HG02840 (cell line): ENCODE results near the gene SNTN.
"Not testable (repeated sequence)": the region's sequence is repeated elsewhere in the genome, so short reads cannot be mapped to it uniquely, and the experiment has no call there.

ENCODE experiments used
- ATAC-seq: cut with Tn5 transposase; IDR thresholded peaks from one replicate; pipeline ENCODE4 v1.9.1; 2021; ENCODE audit warnings: mild to moderate bottlenecking, moderate library complexity, moderate number of reproducible peaks; ENCODE audit not compliant: unreplicated experiment, low FRiP score

SNTN gene

GRCh38 chr3:63652066-63652725, at the start of gene SNTN:
Gene SNTN, plus strand, starts transcription at chr3:63652675. Its CDS starts 13 bp downstream, at chr3:63652688.
- ATAC-seq = no peak

GRCh38 chr3:63607716-63608115, 44.8 kb upstream of the SNTN start:
- ATAC-seq = no peak

DNA sequence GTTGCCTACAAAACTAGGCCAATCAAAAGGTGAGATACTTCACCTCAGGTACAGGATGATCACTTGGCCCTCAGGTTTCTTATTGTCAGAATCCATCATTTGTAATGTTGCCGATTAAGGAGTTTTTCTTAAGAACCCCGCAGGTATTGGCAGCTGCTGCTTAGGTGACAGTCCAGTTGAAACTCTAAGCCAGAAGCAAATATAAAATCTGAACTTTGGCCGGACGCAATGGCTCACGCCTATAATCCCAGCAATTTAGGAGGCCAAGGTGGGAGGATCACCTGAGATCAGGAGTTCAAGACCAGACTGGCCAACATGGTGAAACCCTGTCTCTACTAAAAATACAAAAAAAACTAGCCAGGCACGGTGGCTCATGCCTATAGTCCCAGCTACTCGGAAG, 43.1 kb upstream of the SNTN start:
- no peak for ATAC-seq

- ATAC-seq = no peak
Measured at GRCh38 chr3:63609834-63610233, 42.6 kb upstream of the SNTN start.

- ATAC-seq = no peak
Measured at GRCh38 chr3:63611382-63611781, 41.1 kb upstream of the SNTN start.

DNA sequence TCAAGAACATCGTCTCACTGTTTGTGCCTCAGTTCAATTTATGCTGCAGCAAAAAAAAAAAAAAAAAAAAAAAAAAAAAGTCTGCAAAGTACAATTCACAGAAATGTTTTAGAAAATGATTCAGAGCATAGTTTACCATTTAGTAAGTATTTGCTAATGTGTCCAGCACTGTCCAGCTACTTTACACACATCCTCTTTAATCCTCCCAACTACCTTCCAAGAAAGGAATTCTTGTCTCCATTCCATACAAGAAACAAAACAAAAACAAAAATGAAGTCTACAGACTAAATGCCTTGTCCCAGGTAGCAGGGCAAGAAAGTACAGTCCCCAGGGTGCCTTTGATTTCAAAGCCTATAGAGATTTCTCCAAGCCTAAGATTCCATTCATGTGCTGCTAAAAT, 38.9 kb upstream of the SNTN start:
- ATAC-seq = no peak

- no peak for ATAC-seq
Measured at GRCh38 chr3:63617391-63617790, 35.1 kb upstream of the SNTN start.

- ATAC-seq = no peak
Measured at GRCh38 chr3:63624941-63625560, 27.4 kb upstream of the SNTN start.

DNA sequence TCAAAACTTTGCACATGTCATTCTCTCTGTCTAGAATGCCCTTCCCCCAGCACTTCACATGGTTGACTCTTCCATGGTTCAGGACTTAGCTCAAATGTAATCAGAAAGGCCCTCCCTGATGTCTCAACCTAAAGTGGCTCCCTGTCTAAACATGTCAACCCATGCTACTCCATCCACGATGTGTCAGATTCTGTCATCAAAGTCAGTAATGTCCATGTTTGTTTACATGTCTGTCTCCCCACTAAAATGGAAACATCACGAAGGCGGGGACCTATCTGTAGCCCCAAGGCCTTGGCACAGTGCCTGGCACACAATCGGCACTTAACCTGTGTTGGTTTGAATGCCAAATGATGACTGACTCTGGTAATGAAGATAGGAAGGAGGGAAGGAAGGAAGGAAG, 20.8 kb upstream of the SNTN start:
- no peak for ATAC-seq

DNA sequence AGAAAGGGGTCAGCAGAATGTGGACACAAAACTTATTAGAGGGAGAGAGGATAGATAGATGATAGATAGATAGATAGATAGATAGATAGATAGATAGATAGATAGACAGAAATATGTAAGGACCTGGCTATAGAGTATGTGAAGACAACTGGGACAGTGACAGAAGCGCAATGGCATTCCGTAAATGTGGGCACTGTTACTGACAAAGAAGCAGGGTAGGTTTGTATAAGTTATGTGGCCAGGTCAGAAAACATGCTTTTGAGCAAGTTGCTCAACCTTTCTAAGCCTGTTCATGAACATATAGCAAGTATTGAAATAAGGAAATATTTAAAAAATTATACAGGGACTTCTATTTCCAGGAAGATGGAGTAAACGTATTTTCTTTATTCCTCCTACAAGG, 17.3 kb upstream of the SNTN start:
- ATAC-seq = no peak

DNA sequence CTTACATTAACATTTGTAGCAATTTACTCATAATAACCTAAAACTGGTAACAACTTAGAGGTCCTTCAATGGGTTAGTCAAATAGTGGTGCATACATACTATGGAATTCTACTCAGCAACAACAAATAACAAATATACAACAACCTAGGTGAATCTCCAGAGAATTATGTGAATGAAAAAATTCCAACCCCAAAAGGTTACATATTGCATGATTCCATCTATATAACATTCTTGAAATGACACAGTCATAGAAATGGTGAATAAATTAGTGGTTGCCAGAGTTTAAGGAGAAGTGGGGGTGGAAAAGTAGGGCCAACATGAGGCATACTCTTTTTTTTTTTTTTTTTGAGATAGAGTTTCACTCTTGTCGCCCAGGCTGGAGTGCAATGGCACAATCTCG, 12.7 kb upstream of the SNTN start:
- ATAC-seq = no peak

GRCh38 chr3:63642488-63642887, 10.0 kb upstream of the SNTN start:
- ATAC-seq = no peak

DNA sequence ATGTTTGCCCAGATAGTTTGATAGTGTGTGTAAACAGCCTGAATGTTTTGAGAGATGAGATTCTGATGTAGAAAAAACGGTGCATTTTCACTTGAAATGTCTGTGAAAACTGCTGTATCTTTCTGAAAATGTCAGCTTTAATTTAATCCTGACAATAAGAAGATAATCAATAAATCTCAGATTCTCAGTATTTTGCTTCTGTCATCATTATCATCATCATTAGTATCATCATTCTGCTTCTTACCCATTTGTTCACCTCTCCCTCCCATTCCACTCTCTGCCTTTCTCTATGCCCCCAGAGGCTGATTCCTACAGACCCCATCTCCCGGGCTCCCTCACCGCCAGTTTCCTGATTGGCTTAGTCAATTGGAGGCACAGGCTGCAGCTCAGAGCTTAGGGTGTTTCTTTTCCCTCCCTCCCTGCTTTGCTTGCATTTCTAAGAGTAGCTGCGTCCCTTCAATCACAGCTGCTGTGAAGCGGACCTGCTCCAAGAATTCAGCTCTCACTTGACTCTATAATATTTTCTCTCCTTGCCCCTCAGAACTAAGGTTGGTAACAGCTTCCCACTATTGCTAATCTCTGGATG, 8.2 kb upstream of the SNTN start:
- ATAC-seq = no peak

GRCh38 chr3:63644928-63645781, 7.3 kb upstream of the SNTN start:
- not testable (repeated sequence) for ATAC-seq

DNA sequence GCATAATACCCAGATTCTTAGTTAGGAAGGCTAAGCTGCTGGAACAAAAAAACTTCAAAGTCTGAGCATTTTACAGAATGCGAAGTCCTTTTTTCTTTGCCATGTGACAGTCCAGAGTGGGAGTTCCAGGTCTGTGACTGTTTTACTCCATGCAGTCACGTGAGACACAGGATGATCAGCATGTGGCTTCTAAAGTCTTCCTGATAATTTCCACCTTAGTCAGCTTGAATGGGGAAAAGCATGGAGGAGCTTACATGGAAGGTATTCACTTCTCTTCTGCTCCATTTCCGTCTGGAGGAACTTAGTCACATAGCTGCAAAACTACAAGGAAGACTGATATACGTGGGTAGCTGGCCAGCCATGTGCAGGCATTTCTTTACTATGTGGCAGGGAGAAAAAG, 1.7 kb downstream of the SNTN start:
- no peak for ATAC-seq

- ATAC-seq = no peak
Measured at GRCh38 chr3:63654931-63655330, 2.5 kb downstream of the SNTN start.

GRCh38 chr3:63655519-63655918, 3.0 kb downstream of the SNTN start:
- ATAC-seq = no peak

DNA sequence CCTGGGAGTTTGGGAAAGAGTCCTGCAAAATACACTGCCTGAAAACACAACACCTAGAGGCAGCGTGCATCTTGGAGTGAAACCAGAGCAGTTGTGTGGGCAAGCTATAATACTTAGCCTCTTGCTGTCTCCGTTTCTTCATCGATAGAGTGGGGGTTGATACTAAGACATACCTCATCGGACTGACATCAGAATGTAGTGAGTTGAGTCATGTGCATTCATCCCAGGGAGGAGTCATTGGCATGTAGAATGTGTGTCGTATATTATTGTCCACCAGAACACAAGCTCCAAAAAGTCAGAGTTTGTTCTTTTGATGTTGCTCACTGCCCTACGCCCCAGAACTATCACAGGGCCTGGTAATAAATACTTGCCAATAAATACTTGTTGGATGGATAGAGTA, 4.3 kb downstream of the SNTN start:
- no peak for ATAC-seq

GRCh38 chr3:63661242-63661641, 8.8 kb downstream of the SNTN start:
- no peak for ATAC-seq

DNA sequence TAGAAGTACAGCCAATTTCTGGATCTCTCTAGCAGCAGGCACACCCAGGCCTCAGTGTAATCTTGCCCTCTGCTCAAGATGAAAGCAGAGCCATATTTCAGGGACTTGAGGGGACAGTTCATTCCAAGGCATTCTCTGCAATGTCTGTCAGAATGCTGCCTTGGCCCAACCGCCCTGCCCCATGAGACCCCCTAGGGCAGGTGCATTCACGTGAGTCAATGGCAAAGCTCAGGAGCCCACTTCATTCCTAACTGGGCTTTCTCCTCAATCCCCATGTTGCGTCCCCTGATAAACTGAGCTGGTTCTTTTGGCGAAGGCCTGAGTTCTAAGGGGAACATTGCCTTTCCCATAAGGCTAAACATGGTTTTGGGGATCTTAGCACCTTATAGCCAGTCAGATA, 9.5 kb downstream of the SNTN start:
- no peak for ATAC-seq

DNA sequence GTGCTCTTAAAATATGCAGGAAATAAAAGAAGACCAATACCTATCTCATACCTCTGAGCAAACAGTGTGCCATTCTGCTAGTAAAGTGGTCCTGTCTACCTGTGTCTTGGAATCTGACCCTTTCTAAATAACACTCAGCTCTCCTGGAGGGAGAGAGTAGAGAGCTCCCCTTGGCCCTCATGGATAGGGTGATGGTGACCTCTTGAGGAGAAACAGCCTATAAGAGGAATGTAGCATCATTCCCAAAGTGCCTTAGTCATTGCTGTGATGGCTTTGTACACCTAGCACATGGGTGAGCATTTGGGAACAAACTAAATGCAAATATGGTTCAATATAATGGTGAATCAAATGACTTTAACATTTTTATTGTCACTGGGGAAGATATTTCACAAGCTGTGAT, 10.0 kb downstream of the SNTN start:
- ATAC-seq = no peak
